SK-N-MC (cell line): Measurements from ENCODE around the gene NTSR1.

Source experiments
- EZH2 ChIP-seq: fragments of 200-600 bp; sonication (generic); IDR thresholded peaks from one replicate; pipeline ENCODE4 v1.6.1; 2017; ENCODE audit warnings: antibody characterized with exemption
- FOXP2 ChIP-seq: optimal IDR thresholded peaks from 2 replicates; pipeline ENCODE3; 2011; ENCODE audit warnings: mild to moderate bottlenecking, moderate library complexity; ENCODE audit not compliant: insufficient read depth; ENCODE audit errors: extremely low read length, control extremely low read depth
- POLR2AphosphoS5 ChIP-seq: IDR thresholded peaks from 2 replicates; pipeline ENCODE4 v1.6.1; 2012; ENCODE audit warnings: mild to moderate bottlenecking, low read depth, low read length, borderline replicate concordance

- TF ChIP-seq EZH2 (no peak), POLR2AphosphoS5 (no peak), FOXP2 (no peak)
Measured at GRCh38 chr20:62725596-62726268, 17.1 kb downstream of the NTSR1 start.
